NCI-H1105 treated with DMSO at 0.1 percent for 48 hours (cell line): ENCODE data around the gene DGKQ.
"Not testable (repeated sequence)": the region's sequence is repeated elsewhere in the genome, so short reads cannot be mapped to it uniquely, and the experiment has no call there.

Experiments used
- DNase-seq: peaks from one replicate; lab custom pipeline; 2025; lab: John Stamatoyannopoulos, UW

DGKQ gene

DNA sequence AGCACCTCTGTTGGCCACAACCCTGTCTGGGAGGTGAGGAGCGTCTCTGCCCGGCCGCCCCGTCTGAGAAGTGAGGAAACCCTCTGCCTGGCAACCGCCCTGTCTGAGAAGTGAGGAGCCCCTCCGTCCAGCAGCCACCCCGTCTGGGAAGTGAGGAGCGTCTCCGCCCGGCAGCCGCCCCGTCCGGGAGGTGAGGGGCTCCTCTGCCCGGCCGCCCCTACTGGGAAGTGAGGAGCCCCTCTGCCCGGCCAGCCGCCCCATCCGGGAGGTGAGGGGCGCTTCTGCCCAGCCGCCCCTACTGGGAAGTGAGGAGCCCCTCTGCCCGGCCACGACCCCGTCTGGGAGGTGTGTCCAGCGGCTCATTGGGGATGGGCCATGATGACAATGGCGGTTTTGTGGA lies 2.6 kb upstream of the DGKQ start:
- not testable (repeated sequence) for DNase-seq

DNA sequence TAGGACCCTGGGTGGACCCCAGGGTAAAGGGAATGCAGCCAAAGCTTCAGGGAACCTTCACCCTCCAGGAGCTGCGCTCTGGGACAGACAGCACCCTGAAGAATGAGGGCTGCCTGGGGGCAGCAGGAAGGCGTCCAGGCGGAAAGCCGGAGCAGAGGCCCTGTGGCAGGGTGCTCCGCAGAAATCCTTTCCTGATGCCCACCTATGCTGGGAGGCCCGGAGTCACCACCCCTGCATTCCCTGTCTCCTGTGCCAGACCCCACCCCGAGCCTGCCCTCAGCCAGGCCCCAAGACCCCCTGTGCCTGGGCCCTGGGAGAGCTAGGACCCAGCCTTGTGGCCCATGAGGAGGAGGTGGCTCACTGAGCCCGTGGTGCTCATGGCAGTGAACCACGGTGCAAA lies 1.3 kb upstream of the DGKQ start:
- DNase-seq = no peak

DNA sequence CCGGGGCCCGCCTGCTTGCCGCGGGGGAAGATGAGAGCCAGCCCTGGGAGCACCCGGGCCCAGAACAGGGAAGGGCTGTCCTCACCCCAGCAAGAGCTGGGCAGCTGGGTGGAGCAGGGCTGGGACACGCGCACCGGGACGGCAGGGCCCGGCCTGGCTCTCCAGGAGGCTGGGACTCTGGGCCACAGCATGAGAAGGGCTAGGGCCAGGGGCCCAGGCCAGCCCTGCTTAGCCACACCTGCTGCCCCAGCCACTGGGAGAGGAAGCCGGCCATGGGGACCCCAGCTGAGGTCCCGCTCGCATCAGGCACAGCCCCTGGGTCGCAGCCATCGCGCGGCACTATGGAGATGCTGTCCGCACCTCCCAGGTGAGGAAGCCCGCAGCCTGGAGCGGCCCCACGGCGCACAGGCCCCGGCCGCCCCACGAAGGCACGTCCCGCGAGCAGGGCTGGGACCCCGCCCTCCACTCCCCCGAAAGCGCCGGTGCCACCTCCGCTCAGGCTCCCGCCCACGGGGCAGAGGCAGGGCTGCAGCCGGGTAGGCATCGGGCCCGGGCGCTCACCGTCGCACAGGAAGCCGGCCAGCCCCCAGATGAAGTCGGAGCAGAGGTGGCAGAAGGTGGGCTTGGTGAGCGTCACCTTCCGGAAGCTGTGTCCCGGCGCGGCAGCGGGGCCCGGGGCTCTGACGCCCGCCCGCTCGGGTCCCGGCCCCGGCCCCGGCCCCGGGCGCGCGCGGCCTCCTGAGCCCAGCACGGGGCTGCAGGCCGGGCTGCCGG lies 531 bp downstream of the DGKQ start:
- DNase-seq = no peak

DNA sequence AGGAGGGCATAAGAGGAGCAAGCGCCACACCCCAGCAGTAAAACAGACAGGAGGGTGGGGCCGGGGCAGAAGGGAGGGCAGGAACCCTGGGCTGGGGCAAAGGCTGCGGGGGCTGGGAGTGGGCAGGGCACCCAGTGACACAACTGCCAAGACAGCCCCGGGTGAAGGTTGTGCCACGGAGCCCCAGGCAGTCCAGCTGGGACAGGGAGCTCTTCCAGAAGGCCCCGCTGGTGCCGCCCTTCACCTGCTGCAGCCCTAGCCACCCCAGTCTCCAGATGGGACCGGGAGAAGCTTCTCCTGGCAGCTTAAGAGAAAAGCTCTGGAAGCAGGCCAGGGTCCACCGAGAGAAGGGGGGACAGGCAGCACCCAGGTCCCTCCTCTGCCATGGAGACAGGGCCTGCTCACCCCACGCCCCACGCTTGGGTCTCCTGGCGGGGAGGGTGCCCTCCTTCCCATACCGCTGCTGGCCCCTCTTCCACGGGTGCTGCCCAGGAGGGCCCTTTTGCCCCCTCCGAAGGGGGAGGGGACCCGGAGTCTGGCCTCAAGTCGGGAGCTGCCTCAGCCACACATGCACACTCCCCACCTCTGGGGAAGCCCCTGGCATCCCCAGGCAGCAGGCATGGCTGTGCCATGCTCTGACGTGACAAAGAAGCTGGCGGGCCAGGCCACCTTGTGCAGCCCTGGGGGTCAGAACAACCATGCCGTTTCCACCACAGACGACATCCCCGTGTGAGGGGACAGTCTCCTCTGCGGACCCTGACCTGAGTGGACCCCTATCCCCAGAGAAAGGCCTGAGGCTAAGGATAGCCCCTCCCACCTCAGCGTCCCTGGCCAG lies 1.5 kb downstream of the DGKQ start:
- no peak for DNase-seq

DNA sequence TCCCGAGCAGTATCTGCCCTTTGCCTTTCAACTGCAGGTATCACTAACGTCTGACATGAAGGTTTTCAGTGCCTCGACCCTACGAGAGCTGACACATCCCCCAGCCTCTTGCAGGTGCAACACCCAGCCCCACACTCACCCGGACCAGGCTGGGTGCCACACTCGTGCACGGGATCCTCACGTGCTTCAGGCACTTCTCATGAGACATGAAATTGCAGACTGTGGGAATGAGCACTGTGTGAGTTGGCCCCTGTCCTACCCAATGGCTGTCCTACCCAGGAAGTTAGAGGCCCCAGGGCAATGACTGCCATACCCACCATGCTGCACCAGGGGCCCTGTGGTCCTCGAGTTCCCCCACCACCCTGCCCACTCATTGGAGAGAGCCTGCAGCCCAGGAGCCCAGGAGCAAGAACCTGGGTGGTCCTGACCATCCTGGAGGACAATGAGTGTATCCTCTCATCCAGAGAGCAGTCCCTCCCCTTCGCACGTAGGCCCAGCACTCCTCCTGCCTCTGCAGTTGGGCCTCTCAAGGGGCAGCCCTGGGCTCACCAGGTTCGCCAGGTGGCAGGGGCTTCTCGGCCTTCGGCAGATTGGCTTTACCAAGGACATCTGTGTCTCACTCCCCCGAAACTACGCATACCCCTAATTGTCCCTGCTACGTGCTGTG lies 2.4 kb downstream of the DGKQ start:
- DNase-seq = no peak

DNA sequence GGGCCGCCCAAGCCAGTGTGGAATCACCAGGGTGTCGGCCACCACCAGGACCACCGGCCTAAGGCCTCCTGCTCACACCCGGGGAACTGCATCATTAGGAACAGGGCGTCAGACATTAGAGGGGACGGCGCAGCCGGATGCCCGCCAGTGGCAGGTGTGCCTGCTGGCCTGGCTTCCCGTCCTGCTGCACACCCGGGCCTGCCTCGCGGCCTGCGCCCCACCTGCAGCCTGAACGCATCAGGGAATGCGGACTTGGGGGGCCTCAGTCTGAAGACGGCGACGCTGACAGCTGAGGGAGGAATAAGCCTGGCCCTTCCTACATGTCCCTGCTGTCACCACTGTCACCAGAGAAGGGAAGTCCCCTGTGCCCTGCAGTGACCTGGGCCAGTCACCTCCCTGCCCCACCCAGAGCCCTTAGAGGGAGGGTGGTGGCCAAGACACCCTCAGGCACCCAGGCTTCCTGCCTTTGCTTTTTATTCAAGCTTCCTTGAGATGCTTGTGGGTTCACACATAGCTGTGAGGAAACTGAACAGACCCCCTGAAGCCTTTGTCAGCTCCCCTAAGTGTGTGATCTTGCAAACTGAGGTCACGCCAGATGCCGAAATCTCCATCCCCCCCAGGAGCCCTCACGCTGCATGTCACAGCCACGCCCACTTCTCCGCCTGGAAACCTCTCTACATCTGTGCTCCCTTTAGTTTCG lies 3.2 kb downstream of the DGKQ start:
- DNase-seq = no peak

DNA sequence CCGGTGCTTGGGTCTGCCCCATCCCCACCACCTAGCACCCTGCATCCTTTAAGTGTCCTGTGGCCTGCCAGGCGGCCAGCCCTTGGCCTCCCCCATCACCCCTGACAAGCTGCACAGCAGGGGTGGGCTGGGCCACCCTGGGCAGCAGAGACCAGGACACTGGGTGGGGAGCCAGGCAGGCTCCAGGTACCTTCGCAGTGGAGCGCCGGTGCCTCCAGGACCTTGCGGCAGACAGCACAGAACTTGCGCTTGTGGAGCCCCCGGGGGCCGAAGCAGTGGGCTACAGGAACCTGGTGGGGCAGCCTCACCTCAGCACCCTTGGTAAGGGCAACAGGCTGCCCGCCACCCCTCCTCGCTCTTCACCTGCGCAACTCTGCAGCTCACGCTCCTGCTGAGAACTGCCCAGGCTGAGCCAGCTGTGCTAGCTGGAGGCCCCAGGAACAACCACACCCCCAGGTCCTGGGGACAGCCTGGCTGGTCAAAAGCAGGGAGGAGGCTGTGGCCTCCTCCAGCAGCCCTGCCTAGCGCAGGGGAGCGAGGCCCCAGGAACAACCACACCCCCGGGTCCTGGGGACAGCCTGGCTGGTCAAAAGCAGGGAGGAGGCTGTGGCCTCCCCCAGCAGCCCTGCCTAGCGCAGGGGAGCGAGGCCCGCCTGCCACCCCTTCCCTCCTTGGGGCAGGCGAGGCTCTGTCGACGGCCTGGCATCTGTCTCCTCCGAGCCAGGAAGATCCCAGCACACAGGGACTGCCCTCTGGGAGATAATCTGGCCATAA lies 4.6 kb downstream of the DGKQ start:
- DNase-seq = no peak

DNA sequence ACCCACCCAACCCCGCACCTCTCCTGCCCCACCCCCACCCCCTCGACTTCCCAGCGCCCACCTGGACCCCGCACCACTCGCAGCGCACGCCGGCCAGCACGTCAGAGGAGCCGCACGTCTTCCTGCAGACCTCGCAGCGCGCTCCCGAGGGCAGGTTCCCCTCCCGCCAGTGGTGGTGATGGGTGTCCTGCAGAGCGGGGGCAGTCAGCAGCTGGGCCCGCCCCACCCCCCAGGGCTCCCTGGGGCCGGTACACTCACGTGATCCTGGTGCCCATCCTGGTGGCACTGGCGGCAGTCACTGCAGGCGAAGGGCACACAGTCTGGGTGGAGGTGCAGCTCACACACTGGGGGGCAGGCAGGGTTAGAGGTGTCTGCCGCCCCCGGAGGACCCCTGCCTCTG lies 5.1 kb downstream of the DGKQ start:
- DNase-seq = no peak

DNA sequence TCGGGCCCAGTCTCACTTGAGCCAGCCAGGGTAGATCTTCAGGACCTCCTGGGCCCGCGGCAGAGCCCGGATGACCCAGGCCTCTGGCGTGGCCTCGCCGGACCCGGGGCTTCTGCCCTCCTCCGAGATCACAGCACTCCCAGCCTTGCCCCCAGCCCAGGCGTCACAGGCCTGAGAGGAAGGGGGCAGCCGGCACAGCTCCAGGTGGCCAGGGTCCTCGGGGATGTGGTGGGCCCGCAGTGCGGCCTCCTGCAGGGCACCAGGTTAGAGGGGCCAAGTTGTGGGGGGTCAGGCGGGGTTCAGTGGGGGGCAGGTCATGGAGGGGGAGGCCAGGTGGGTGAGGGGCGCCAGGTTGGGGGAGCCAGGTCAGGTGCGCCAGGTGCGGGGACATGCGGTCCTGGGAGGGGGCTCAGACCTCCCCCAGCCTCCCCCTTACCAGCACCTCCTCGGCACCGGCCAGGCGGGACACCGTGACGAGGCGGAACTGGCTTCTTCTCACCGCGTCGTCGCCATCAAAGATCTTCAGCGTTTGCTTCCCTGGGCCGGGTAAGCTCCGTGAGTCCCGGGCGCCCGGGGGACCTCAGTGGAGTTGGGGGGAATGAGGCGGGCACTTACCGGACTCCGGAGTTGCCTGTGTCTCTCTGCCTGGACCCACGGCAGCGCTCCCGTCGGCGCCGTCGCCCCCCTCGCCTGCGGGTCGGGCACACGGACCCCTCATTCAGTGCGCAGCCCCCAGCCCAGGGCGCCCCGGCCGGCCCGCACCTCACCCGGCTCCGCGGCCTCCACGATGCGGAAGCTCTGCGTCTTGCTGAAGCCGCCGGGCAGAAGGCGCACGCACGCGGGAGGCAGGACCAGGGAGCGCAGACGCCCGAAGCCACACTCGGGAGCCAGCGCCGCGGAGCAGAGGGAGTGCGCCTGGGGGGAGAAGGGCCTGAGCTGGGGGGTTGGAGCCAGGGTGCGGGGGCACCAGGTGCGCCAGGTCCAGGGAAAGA lies 6.0 kb downstream of the DGKQ start:
- no peak for DNase-seq

DNA sequence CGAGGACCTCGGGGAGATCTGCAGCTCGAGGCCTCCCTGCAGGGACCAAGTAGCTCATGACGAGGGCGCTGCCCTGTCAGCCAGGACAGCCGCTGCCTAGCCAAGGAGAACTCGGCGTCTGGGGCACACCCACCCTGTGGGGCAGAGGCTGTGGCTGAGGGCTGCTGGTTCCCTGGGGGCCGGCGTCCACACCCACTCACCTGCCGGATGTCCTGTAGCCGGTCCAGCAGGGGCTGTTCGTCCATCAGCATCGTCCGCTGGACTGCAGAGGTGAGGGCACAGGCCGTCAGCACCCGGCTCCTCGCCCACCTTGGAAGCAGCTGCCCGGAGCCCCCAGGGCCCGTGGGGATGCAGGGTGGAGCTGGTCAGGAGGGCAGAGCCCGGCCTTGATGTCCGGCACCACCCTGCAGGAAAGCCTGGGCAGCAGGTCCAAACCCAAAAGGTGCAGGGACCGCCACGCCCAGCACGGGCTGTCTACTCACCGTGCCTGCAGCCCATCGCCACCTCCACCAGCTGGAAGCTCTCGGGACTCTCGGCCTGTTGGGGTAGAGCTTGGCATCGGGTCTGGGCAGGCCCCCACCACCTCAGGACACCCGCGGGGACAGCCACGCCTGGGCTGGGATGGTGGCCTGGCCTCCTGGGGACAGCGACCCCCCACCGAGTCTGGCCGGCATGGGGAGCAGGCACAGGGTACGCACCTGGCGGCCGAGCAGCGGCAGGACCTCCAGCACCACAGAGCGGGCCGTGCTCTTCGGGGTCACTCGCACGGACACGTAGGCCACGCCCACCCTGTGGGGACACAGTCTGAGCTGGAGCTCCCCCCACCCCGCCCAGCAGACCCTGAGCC lies 6.9 kb downstream of the DGKQ start:
- no peak for DNase-seq

DNA sequence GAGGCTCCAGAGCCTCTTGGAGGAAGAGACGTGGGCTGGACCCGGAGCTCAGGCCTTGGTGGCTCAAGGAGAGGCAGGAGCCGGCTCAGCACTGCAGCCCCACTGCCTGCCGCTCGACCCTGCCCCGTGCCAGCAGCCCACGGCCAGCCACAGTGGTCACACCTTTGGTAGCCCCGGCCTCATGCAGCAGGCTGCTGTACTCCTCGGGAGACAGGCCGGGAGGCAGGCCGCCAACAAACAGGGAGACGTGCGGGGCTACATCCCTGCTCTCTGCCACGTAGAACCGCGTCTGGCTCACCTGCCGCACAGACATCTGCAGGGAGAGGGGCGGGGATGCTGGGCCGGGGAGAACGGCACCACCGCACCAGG lies 7.6 kb downstream of the DGKQ start:
- no peak for DNase-seq

DNA sequence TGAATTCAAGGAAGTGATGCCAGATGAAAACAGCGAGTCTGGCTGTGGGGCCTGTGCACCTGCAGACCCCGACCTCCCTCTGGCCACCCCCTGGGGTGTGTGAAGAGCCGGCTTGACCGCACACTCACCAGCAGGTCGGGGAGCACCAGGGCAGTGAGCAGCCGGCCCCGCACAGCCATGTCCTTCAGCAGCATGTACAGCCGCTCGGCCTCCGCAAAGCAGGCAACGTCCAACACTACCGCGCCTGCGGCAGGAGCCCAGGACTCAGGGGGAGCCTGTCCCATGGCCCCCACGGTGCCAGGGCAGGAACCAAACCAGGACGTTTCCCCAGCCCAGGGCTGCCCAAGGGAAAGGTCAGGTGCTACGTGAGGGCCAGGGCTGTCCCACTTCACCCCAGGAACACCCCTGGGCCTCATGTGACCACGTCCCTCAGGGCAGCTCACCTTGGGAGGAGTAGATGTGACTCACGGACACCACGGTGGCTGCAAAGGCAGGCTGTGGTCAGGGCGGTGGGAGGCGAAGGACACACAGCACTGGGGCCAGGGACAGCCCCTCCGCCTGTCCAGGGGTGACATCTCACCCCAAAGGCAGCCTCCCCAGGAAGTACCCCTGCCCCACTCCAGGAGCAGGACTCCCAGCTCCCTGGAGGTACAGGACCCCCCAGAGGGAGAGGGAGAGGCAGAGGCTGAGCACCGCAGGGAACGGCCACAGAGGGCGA lies 8.2 kb downstream of the DGKQ start:
- DNase-seq = no peak

DNA sequence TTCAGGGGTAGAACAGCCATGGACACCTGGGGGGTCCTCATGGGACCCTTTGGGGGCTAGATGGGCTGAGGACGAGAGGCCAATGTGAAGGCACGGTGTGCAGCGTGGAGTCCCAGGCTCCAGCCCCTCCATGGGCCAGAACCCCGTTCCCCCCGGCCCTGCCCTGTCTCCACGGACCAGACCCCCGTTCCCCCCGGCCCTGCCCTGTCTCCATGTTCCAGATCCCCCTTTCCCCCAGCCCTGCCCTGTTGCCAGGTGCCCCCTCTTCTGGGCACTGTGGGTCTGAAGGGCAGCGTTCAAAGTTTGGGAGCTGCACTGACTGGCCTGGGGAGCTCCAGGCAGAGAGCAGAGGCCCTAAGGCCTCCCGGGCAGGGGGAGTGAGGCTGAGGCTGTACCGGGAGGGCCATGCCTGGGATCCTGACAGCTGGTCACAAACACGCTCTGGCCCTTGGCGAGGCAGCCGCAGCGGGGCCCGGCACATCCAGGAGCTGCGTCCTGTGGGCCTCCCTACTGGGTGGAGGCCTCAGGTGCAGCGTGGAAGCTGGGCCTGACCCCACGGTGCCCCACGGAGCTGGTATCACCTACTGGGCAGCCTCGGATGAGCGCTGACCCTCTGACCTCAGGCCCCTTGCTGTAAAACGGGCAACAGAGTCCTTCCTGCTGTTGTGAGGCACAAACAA lies 8.9 kb downstream of the DGKQ start:
- no peak for DNase-seq

DNA sequence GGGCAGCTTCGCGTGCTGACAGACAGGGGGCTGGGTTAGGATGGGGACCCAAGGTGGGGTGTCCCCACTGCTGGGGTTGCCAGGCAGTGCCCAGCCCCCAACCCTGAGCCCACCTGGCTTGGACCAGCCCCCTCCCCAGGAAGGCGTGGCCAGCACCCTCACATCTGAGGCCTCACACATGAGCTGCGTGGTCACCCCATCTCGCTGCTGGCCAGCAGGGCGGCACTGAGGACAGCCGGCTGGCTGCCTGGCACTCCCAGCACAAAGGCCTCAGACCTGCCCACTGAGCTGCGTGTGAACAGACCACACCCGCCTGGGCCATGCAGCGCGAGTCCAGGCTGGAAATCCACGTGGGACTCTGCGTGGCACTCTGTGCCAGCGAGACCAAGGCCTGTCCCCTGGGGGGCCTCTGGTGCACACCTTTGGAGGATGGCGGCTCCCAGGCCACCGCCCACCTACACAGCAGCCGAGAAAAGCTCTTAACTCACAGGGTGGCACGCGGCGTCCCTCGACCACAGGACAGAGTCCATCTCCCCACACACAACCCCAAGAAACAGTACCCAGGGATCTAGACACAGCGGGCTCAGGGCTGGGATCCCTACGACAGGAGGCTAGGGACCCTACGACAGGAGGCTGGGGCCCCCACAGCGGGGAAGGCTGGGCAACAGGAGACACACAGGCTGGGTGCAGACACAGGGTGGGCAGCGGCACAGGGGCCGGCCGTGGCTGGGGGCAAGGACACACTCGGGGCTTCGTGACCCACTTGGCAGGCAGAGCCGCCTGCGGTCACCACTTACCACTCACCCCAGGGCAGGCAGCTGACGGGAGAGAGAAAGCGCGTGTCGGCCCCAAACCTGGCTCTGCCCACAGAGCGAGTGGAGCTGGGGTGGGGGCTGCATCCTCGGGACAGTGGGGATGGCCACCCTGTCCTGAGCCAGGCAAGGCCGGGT lies 9.8 kb downstream of the DGKQ start:
- no peak for DNase-seq

DNA sequence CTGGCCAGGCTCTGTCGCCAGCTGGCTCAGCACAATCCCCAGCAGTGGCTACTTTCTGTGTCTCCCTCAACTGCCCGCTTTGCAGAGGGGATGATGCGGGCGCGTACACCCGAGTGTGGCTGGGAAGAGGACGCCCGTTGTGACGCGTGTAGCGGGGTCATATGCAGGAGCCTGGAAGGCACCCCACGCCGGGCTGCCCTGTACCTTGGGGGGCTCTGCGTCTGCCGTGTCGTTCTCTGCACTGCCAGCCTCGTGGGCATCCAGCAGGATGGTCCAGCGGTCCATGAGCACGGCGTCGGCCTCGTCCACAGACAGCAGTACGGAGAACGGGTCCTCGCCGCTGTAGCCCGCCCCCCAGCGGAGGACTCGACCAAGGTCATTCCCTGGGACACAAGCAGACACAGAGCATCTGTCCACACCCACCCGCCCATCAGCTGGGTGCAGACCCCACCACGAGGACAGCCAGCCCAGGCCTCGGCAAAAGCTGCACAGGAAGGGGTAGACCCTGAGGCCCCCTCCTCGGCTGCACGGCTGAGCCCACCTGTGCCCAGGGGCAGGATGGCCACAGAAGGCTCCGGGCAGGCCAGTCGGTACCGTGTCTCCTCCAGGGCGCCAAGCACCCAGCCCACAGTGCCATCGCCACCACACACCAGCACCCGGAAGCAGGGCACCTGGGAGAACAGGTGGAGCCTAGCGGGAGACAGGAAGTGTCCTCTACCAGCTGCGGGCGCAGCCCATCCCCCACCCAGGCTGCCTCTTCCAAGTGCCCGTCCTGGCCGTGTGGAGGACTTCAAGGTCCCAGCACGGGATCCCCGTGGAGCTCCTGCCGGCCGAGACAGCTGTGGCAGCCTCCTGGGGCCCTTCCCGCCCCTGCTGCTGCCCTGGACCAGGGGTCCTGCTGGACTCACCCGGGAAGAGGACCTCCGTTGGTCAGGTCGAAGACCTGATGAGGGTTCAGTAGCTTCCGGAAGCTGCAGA lies 10.8 kb downstream of the DGKQ start:
- no peak for DNase-seq
